GM12873 (cell line): ENCODE data around the gene OR52M1.

Experiments
- TF ChIP-seq, protein P1 (sequence below): IDR thresholded peaks from 2 replicates; pipeline ENCODE4 v1.5.1; 2012; ENCODE audit warnings: low read depth, mild to moderate bottlenecking, moderate library complexity, low read length, control low read depth; ENCODE audit not compliant: insufficient read depth; ENCODE audit errors: missing control alignments

OR52M1 gene

DNA sequence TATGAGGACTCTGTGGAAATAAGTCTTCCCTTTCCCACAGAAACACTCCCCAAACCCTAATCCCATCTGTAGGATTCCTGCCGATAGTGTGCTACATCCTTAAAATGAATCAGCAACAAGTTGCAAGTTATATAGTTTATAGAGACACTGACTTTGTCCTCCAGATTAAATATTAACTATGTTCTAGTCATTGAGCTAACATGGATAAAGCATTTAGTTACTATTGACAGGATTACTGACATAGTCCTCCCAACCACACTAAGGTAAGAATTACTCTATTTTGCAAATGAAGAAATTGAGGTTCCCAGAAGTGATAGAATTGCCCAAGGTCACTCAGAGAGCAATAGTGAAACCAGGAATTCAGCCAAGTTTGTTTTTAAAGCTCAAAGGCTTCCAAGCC, 1.9 kb downstream of the OR52M1 start:
- TF ChIP-seq, protein P1, sequence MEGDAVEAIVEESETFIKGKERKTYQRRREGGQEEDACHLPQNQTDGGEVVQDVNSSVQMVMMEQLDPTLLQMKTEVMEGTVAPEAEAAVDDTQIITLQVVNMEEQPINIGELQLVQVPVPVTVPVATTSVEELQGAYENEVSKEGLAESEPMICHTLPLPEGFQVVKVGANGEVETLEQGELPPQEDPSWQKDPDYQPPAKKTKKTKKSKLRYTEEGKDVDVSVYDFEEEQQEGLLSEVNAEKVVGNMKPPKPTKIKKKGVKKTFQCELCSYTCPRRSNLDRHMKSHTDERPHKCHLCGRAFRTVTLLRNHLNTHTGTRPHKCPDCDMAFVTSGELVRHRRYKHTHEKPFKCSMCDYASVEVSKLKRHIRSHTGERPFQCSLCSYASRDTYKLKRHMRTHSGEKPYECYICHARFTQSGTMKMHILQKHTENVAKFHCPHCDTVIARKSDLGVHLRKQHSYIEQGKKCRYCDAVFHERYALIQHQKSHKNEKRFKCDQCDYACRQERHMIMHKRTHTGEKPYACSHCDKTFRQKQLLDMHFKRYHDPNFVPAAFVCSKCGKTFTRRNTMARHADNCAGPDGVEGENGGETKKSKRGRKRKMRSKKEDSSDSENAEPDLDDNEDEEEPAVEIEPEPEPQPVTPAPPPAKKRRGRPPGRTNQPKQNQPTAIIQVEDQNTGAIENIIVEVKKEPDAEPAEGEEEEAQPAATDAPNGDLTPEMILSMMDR: no peak

DNA sequence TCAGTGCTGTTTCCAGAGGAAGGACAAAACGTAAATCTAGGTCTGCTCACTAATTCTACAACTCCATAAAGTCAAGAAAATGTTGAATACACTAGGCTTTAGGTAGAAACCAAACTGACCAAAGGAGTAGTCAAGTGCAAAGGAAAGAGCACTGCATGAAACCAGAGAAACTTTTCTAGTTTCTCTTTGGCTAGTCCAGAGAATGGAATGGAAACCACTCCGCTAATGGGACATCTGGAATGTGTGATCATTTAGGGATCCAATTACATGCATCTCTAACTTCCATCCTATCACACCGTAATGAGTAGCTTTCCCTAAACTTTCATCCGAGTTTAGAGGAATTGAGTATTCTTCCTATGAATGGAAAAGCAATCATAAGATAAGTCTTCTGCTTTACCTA, 2.4 kb downstream of the OR52M1 start:
- TF ChIP-seq, protein P1: no peak

DNA sequence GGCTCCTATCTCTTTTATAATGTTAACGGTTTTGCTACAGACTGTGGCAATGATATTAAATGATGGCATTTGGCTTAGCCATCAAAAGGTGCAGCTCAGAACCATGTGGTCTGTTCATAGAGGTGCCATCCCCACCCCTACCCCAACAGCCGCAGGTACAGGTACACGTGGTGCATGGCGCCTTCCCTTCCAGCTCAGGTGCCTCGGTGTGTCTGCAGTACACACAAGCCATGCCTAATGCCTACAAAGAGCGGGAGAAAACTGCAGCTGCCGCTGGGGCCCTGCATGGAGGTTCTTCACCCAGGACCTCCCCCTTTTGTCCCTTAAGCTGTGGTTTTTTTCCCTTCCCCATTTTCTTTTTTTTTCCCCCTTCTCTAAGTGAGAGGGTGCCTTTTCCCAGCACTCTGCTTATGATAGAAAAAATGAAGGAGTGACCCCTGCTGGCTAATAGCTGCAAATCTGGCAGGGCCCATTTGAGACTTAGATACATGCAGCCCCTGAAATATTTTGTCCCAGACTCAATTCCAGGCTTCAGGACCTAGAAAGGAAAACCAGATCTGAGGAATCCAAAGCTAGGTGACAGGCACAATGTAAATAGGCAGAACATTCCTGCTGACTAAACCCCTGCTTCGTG, 6.5 kb downstream of the OR52M1 start:
- TF ChIP-seq, protein P1: peak; percentile 57

DNA sequence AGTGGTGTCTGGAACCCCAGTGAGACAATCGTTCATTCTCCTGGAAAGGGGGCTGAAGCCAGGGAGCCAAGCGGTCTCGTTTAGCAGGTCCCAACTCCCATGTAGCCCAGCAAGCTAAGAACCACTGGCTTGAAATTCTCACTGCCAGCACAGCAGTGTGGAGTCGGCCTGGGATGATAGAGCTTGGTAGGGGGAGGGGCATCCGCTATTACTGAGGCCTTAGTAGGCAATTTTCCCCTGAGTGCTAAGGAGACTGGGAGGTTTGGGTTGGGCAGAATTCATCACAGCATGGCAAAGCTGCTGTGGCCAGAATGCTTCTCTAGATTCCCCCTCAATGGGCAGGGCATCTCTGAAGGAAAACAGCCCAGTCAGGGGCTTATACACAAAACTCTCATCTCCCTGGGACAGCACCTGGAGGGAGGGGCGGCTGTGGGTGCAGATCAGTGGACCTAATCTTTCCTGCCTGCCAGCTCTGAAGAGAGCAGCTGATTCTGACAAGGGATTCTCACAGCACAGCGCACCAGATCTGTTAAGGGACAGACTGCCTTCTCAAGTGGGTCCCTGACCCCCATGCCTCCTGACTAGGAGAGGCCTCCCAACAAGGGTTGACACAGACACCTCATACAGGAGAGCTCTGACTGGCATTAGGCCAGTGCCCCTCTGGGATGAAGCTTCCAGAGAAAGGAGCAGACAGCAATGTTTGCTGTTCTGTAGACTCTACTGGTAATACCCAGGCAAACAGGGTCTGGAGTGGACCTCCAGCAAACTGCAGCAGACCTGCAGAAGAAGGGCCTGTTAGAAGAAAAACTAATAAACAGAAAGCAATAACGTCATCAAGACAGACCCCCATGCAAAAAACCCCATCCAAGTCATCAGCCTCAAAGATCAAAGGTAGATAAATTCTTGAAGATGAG, 14.8 kb downstream of the OR52M1 start:
- TF ChIP-seq, protein P1: no peak

DNA sequence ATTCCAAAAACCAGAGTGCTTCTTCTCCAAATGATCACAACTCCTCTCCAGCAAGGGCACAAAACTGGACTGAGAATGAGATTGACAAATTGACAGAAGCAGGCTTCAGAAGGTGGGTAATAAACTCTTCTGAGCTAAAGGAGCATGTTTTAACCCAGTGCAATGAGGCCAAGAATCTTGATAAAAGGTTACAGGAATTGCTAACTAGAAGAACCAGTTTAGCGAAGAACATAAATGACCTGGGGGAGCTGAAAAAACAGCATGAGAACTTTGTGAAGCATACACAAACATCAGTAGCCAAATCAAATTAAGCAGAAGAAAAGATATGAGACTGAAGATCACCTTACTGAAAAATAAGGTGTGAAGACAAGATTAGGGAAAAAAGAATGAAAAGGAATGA, 15.5 kb downstream of the OR52M1 start:
- TF ChIP-seq, protein P1: no peak

DNA sequence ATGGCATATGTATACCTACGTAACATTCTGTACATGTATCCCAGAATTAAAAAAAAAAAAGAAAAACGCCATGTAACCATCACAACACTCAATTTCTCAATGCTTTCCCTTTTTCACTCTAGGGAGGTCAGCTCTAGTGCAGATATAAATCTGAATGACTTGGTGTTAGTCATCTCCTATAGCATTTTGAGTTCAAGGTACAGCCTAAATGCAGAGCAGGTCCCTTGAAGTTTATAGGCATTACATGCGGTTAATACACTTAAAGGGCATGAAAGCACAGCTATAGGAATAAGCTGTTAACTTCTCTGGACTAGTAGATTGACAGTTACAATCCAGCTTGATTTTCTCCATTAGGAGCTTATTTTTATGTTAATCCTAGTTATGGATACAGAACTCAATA, 20.4 kb downstream of the OR52M1 start:
- TF ChIP-seq, protein P1: no peak

DNA sequence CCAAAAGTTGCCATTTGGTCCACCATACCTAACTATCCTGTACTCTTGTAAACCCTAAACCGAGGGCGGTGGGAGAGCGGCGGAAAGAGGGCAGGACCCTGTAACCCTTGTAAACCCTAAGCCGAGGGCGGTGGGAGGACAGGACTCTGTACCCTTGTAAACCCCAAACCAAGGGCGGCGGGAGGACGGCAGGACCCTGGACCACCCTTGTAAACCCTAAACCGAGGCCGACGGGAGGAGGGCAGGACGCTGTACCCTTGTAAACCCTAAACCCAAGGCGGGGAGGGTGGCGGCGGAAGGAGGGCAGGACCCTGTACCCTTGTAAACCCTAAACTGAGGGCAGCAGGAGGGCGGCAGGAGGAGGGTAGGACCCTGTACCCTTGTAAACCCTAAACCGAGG, 24.1 kb downstream of the OR52M1 start:
- TF ChIP-seq, protein P1: no peak
